CD4-positive, CD25-positive, alpha-beta regulatory T cell (primary cell): Measurements from ENCODE around the gene TNS1. TPM values are rescaled to one million over a fixed set of nuclear protein-coding genes. Genes with fewer than 3 reads are reported as not detected.
A peak's percentile ranks its signal among the peaks of the same experiment; 100 is the strongest.

Experiments
- ATAC-seq, 2 donors: fragments of 150-1000 bp; cut with Tn5 transposase; one replicate each; pipeline ENCODE4 v1.10.0; 2021; ENCODE audit warnings: low read depth in 2 of 2, moderate number of reproducible peaks in 2 of 2, moderate library complexity in 1 of 2
- DNase-seq, 3 donors: peaks; one replicate each; pipeline versions ENCODE4 v3.0.0 to v3.0.0-alpha.2; 2012 to 2022; ENCODE audit warnings: mixed read lengths in 1 of 3
- H3K27ac ChIP-seq: one replicate; pipeline ENCODE4 v1.7.0; 2013; ENCODE audit warnings: mild to moderate bottlenecking, low read length; ENCODE audit not compliant: insufficient read depth, poor library complexity, severe bottlenecking
- H3K27me3 ChIP-seq: one replicate; pipeline ENCODE4 v1.7.0; 2013; ENCODE audit warnings: low read length; ENCODE audit not compliant: control insufficient read depth, insufficient read depth
- H3K36me3 ChIP-seq: one replicate; pipeline ENCODE4 v1.7.0; 2013; ENCODE audit warnings: mild to moderate bottlenecking, low read length, moderate library complexity; ENCODE audit not compliant: control insufficient read depth, insufficient read depth
- H3K4me1 ChIP-seq: 2 replicates; pipeline ENCODE4 v1.7.0; 2013; ENCODE audit warnings: mild to moderate bottlenecking, low read length; ENCODE audit not compliant: insufficient read depth, control insufficient read depth, poor library complexity, severe bottlenecking
- H3K4me3 ChIP-seq: one replicate; pipeline ENCODE4 v1.7.0; 2013; ENCODE audit warnings: low read depth, mild to moderate bottlenecking, low read length, moderate library complexity
- H3K9me3 ChIP-seq, 2 experiments: 1 replicate in 1 of 2; 2 replicates in 1 of 2; pipeline ENCODE4 v1.7.0; 2013; ENCODE audit warnings: low read length in 2 of 2, mild to moderate bottlenecking in 1 of 2, moderate library complexity in 1 of 2; ENCODE audit not compliant: control insufficient read depth in 2 of 2
- H3K27ac Mint-ChIP-seq, 3 donors: one replicate each; pipeline ENCODE4 v1.8.0; 2020 to 2022; ENCODE audit warnings: mild to moderate bottlenecking in 3 of 3, mixed read lengths in 3 of 3, moderate library complexity in 2 of 3
- H3K27me3 Mint-ChIP-seq: one replicate; pipeline ENCODE4 v1.8.0; 2022; ENCODE audit warnings: mild to moderate bottlenecking, mixed read lengths
- H3K36me3 Mint-ChIP-seq: one replicate; pipeline ENCODE4 v1.8.0; 2020; ENCODE audit warnings: mixed read lengths
- H3K4me1 Mint-ChIP-seq, 4 donors: one replicate each; pipeline ENCODE4 v1.8.0; 2020 to 2022; ENCODE audit warnings: mixed read lengths in 4 of 4, mild to moderate bottlenecking in 1 of 4
- H3K4me3 Mint-ChIP-seq, 4 donors: one replicate each; pipeline ENCODE4 v1.8.0; 2020 to 2022; ENCODE audit warnings: mild to moderate bottlenecking in 4 of 4, mixed read lengths in 4 of 4, moderate library complexity in 3 of 4
- H3K9me3 Mint-ChIP-seq, 7 donors: one replicate each; pipeline ENCODE4 v1.8.0; 2020 to 2022; ENCODE audit warnings: mixed read lengths in 7 of 7, mild to moderate bottlenecking in 3 of 7, moderate library complexity in 2 of 7
- polyA plus RNA-seq, 4 donors: library from polyadenylated mRNA; unstranded; fragments of 300-500 nt; fragmentation: Illumina TruSeq; gene quantifications; one replicate each; pipeline ENCODE4 v1.2.3, GENCODE V29; 2021
- total RNA-seq: library from RNA; stranded (reverse); gene quantifications from one replicate; pipeline ENCODE4 v1.2.3, GENCODE V29; 2022

TNS1 gene
- total and polyA plus RNA-seq, 5 donors from 2014 or later, result 0.49 TPM; not detected in 4

DNA sequence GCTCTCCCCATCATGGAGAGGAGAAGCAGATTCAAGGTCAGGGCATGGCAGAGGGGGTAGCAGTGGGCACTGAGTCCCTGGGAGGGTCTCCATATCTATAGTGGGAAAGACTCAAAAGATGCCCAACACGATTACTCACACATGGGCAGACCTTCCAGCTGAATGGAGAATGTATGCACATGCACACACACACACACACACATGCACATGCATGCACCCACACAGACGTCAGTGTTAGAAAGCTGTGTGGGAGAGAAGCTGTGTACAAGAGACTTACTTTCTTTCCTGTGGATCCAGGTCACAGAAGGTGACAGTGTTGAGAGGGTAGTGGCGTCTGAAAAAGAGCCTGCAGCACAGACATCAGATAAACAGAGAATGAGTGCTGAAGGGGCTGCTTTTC is 194.5 kb downstream of the TNS1 start:
- no peak for ATAC-seq
- Mint-ChIP-seq H3K27ac (peak overlapping the region in 1 of 3 donors; percentile 3), H3K36me3 (no peaks in the 10 kb centered on the region), H3K4me1 (peaks cover 0 to 2% (median 0%) of the 10 kb centered on the region in 4 donors), H3K27me3 (no peaks in the 10 kb centered on the region), H3K9me3 (peaks cover 0 to 2% (median 0%) of the 10 kb centered on the region in 7 donors), H3K4me3 (no peak overlapping the region)
- Histone ChIP-seq H3K27me3 (no peaks in the 10 kb centered on the region), H3K27ac (no peak overlapping the region), H3K9me3 (no peaks in the 10 kb centered on the region), H3K36me3 (no peaks in the 10 kb centered on the region), H3K4me1 (no peaks in the 10 kb centered on the region), H3K4me3 (no peak overlapping the region)
- DNase-seq, result no peak

DNA sequence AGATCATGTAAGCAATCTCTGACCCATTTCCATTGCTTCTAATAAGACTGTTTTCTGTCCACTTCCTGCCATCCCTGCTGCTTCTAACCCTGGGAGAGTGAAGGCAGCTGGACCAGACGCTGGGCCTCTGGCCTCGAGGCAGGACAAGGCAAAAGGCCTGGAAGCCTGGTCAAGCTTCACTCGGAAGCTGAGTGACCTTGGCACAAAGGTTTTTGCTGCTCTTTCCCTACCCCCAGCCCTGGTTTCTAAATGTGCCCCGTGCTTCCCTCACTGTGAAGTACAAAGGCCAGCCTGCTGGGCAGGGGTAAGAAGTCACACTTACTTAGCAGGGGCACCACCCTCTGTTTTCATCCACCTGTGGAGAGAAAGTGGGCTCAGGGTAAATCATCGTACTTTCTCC is 195.0 kb downstream of the TNS1 start:
- Mint-ChIP-seq H3K27me3 (no peaks in the 10 kb centered on the region), H3K36me3 (no peaks in the 10 kb centered on the region), H3K4me3 (no peak overlapping the region), H3K27ac (no peak overlapping the region), H3K9me3 (peaks cover 0 to 2% (median 0%) of the 10 kb centered on the region in 7 donors), H3K4me1 (peaks cover 0 to 2% (median 0%) of the 10 kb centered on the region in 4 donors)
- Histone ChIP-seq H3K27me3 (no peaks in the 10 kb centered on the region), H3K4me3 (no peak overlapping the region), H3K36me3 (no peaks in the 10 kb centered on the region), H3K27ac (no peak overlapping the region), H3K9me3 (no peaks in the 10 kb centered on the region), H3K4me1 (no peaks in the 10 kb centered on the region)
- ATAC-seq (no peak), DNase-seq (no peak)

DNA sequence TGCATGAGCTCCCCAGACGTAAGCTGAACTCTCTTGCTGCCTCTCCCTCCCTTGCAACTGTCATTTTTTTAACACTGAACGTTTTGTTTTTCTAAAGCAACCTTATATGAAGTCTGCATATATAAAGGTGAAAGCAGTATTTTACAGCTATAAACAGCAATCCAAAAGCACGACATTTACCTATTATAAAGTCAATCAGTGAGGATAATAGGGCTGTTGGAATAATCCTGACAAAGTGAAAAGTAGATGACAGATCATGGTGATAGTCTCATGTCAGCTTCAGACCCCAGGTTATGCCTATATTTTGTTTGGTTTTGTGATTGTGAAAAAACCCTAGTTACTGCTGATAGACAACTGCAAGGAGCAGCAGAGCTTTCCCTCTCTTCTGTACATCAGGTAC is 195.8 kb downstream of the TNS1 start:
- DNase-seq, result no peak
- Mint-ChIP-seq H3K4me3 (no peak overlapping the region), H3K27me3 (no peaks in the 10 kb centered on the region), H3K27ac (no peak overlapping the region), H3K4me1 (peaks cover 0 to 2% (median 0%) of the 10 kb centered on the region in 4 donors), H3K36me3 (no peaks in the 10 kb centered on the region), H3K9me3 (peaks cover 0 to 2% (median 0%) of the 10 kb centered on the region in 7 donors)
- no peak overlapping the region for H3K27ac ChIP-seq
- no peaks in the 10 kb centered on the region for H3K27me3 ChIP-seq
- no peak for ATAC-seq
- H3K4me3 ChIP-seq, result no peak overlapping the region
- no peaks in the 10 kb centered on the region for H3K9me3 ChIP-seq
- H3K4me1 ChIP-seq, result no peaks in the 10 kb centered on the region
- H3K36me3 ChIP-seq, result no peaks in the 10 kb centered on the region

DNA sequence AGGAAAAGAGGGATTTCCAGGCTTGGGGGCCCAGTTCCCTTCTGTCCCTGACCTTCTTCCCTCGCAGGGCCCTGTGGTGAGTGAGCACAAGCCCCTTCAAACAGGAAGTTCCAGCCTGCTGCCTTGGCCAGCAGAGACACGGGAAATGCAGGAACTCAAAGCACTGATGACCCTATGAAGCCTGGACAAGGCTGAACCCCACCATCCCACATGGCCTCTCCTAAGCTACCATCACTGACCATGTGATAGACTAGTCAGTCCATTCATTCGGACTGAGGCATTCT is 196.4 kb downstream of the TNS1 start:
- Mint-ChIP-seq H3K9me3 (peaks cover 0 to 2% (median 0%) of the 10 kb centered on the region in 7 donors), H3K27ac (no peak overlapping the region), H3K36me3 (no peaks in the 10 kb centered on the region), H3K4me1 (peaks cover 0 to 2% (median 0%) of the 10 kb centered on the region in 4 donors), H3K27me3 (peaks cover 4% of the 10 kb centered on the region), H3K4me3 (no peak overlapping the region)
- no peaks in the 10 kb centered on the region for H3K4me1 ChIP-seq
- ATAC-seq (no peak), DNase-seq (no peak)
- H3K4me3 ChIP-seq, result no peak overlapping the region
- no peaks in the 10 kb centered on the region for H3K27me3 ChIP-seq
- no peaks in the 10 kb centered on the region for H3K36me3 ChIP-seq
- no peak overlapping the region for H3K27ac ChIP-seq
- no peaks in the 10 kb centered on the region for H3K9me3 ChIP-seq

DNA sequence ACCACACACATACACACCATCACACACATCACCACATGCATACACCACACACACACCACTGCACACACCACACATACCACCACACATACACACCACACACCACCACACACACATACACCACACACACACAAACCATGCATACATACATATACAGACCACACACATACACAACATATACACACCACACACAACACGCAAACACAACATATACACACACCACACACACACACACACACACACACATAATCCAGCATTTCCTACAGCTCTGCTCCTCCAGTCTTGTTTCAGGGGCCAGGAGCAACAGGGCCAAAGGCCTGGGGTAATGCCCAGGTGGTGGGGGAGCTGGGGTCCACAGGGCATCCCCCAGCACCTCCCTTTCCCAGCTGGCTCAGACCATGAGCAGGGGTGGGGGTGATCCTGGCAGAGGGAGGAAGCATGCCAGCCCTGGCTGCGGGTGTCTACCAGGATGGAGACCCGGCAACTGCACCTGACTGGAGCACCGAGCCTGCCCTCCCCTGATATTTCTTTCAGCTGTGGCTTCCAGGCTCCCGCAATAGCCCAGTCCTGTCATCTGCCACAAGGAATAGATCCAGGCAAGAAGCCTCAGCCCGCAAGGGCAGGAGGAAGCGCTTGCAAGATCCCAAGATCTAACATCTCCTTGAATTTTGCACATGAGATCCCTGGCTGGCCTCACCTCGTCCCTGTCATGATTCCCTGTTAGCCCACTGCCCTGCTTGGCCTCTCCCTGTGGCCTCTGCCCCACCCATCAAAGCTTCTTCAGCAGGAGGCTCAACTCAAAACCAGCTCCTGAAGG is 196.9 kb downstream of the TNS1 start:
- no peak overlapping the region for H3K4me3 ChIP-seq
- H3K9me3 Mint-ChIP-seq, result peaks cover 0 to 2% (median 0%) of the 10 kb centered on the region in 7 donors
- no peak for ATAC-seq
- no peak for DNase-seq
- no peaks in the 10 kb centered on the region for H3K4me1 ChIP-seq
- H3K27me3 ChIP-seq, result no peaks in the 10 kb centered on the region
- peaks cover 4% of the 10 kb centered on the region for H3K27me3 Mint-ChIP-seq
- H3K9me3 ChIP-seq, result no peaks in the 10 kb centered on the region
- peak overlapping the region in 2 of 3 donors; percentile 60 to 80 for H3K27ac Mint-ChIP-seq
- H3K36me3 Mint-ChIP-seq, result no peaks in the 10 kb centered on the region
- H3K4me3 Mint-ChIP-seq, result no peak overlapping the region
- H3K36me3 ChIP-seq, result no peaks in the 10 kb centered on the region
- peaks cover 0 to 2% (median 0%) of the 10 kb centered on the region in 4 donors for H3K4me1 Mint-ChIP-seq
- no peak overlapping the region for H3K27ac ChIP-seq

DNA sequence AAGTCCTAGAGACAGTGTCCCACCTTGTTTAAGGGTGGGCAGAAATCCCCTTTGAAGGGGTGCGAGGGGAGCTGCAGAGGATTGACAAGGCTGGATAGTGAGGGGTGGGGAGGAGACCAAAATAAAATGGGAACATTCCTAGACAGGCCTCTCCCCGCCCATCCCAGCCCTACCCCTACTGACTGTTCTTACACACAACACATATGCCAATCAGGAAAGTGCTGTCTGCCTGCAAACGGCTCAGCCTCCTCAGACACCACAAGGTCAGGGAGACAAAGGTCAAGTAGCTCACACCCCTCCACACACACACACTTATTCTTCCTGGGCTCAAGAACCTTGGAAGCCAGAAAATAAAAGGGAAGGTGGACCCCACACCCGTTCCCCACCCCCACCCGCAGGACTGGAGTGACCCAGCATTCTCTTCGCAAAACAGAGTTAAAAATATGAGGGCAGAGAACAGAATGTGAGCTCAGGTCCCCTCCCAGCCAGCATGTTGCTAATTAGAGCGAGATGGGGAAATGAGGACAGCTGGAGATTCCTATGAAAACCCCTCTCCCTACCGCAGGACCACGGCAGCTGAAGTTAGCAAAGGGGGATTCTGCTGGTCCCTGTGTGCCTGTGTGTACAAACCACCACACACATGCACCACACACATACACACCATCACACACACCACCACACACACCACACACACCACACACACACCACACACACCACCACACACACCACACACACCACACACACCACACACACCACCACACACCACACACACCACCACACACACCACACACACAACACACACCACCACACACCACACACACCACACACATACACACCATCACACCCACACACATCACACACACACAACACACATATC is 197.8 kb downstream of the TNS1 start:
- Histone ChIP-seq H3K9me3 (no peaks in the 10 kb centered on the region), H3K4me1 (no peaks in the 10 kb centered on the region), H3K27me3 (no peaks in the 10 kb centered on the region), H3K36me3 (no peaks in the 10 kb centered on the region), H3K27ac (no peak overlapping the region), H3K4me3 (no peak overlapping the region)
- peaks cover 0 to 2% (median 0%) of the 10 kb centered on the region in 4 donors for H3K4me1 Mint-ChIP-seq
- peaks cover 0 to 2% (median 0%) of the 10 kb centered on the region in 7 donors for H3K9me3 Mint-ChIP-seq
- H3K4me3 Mint-ChIP-seq, result no peak overlapping the region
- DNase-seq, result no peak
- no peak for ATAC-seq
- H3K27ac Mint-ChIP-seq, result peak overlapping the region in 1 of 3 donors; percentile 80
- peaks cover 4% of the 10 kb centered on the region for H3K27me3 Mint-ChIP-seq
- no peaks in the 10 kb centered on the region for H3K36me3 Mint-ChIP-seq

DNA sequence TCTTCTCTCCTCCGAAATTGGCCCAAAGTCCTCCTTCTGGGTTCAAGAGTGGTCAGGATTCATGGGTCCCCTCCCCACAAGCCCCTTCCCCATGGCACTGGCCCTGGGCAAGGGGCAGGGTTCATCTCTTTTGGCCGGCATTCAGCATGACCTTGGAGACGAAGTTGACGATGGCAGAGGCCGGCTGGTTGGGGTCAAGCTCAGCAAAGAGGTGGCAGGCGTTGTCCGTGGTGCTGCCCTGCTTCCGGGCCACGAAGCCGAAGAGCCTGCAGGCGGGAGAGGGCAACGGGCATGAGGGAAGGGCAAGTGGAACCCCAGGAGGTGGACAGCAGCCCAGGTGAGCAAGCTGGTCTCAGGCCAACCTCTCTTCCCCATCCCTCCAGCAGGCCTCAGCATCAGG is 198.5 kb downstream of the TNS1 start:
- ATAC-seq (no peak), DNase-seq (no peak)

More for the DNA sequence above, 198.5 kb downstream of the TNS1 start:
- Mint-ChIP-seq H3K27ac (no peak overlapping the region), H3K27me3 (peaks cover 4% of the 10 kb centered on the region), H3K36me3 (no peaks in the 10 kb centered on the region), H3K9me3 (peaks cover 0 to 2% (median 0%) of the 10 kb centered on the region in 7 donors), H3K4me1 (peaks cover 0 to 2% (median 0%) of the 10 kb centered on the region in 4 donors), H3K4me3 (no peak overlapping the region)
- H3K9me3 ChIP-seq, result no peaks in the 10 kb centered on the region
- no peaks in the 10 kb centered on the region for H3K36me3 ChIP-seq
- H3K27ac ChIP-seq, result no peak overlapping the region
- no peaks in the 10 kb centered on the region for H3K4me1 ChIP-seq
- no peak overlapping the region for H3K4me3 ChIP-seq
- H3K27me3 ChIP-seq, result no peaks in the 10 kb centered on the region
